Activated CD4-positive, alpha-beta memory T cell treated with anti-CD3 and anti-CD28 coated beads for 36 hours (primary cell): Measurements from ENCODE around the gene KRTAP10-6. TPM values are rescaled to one million over a fixed set of nuclear protein-coding genes. Genes with fewer than 3 reads are reported as not detected.
"Not testable (repeated sequence)": the region's sequence is repeated elsewhere in the genome, so short reads cannot be mapped to it uniquely, and the experiment has no call there.

Experiments
- CTCF ChIA-PET: fragments of 350-600 bp; sonication (Branson Sonifier 250); formaldehyde crosslinking; loops from one replicate; lab custom pipeline; 2021; ENCODE audit warnings: antibody characterized with exemption, inconsistent platforms; lab: Charles Lee
- POLR2A ChIA-PET: fragments of 350-600 bp; sonication (Branson Sonifier 250); formaldehyde crosslinking; loops from one replicate; lab custom pipeline; 2021; ENCODE audit warnings: antibody characterized with exemption; lab: Charles Lee
- DNase-seq: peaks from one replicate; pipeline ENCODE4 v3.0.0-alpha.2; 2020
- H3K27ac Mint-ChIP-seq: one replicate; pipeline ENCODE4 v1.8.0; 2021; ENCODE audit warnings: mixed read lengths
- H3K27me3 Mint-ChIP-seq: one replicate; pipeline ENCODE4 v1.8.0; 2021; ENCODE audit warnings: mixed read lengths
- H3K36me3 Mint-ChIP-seq: one replicate; pipeline ENCODE4 v1.8.0; 2021; ENCODE audit warnings: mixed read lengths
- H3K4me1 Mint-ChIP-seq: one replicate; pipeline ENCODE4 v1.8.0; 2021; ENCODE audit warnings: low read depth, mixed read lengths
- H3K4me3 Mint-ChIP-seq: one replicate; pipeline ENCODE4 v1.8.0; 2021; ENCODE audit warnings: mild to moderate bottlenecking, mixed read lengths
- H3K9me3 Mint-ChIP-seq: one replicate; pipeline ENCODE4 v1.8.0; 2021; ENCODE audit warnings: mixed read lengths
- intact Hi-C: fragments of 100-400 bp; cut with micrococcal nuclease; formaldehyde crosslinking; loops from one replicate; pipeline ENCODE4 v1.15.1; 2023
- total RNA-seq, 2 experiments: library from RNA; stranded (reverse); gene quantifications; one replicate each; pipeline ENCODE4 v1.2.3, GENCODE V29; 2021

Gene KRTAP10-6
- total RNA-seq, 2 experiments from 2014 or later, result not detected

DNA sequence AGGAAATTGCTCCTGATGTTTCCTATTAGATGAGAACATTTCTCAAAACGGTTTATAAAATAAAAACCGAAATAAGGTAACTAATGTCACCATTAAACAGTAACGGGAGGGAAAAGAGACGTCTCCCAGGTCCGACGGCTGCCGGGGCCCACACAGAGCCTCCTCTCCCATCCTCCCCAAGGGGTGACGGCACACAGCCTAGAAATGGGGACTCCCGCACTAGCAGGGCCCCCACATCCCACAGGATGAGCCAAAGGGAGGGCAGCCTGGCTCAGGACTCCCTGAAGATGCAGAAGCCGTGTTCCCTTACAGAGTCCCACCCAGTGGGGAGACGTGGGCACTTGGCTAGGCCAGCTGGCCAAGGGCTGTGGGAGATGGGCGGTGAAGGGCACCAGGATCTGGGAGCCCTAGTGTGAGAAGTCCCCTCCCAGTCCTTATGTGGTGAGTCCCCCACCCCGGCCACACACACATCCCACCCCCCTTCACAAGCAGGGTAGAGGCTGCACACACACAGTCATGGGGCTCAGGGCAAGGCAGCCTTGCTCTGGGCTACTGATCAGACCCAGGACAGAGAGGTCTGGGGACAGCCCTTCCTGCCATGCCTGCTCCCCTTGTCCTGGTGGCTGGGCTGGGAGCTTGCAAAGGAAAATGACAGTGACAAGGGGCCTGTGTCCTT, 37.0 kb downstream of the KRTAP10-6 start:
- DNase-seq, result no peak
- Mint-ChIP-seq H3K27ac (no peak overlapping the region), H3K36me3 (no peaks in the 10 kb centered on the region), H3K9me3 (peaks cover 9% of the 10 kb centered on the region), H3K4me3 (no peak overlapping the region), H3K4me1 (no peaks in the 10 kb centered on the region), H3K27me3 (no peaks in the 10 kb centered on the region)
- POLR2A ChIA-PET, result no interaction called here
- intact Hi-C loops, result no loop called here
- CTCF ChIA-PET, result no interaction called here

GRCh38 chr21:44552681-44553080, 39.6 kb downstream of the KRTAP10-6 start:
- Mint-ChIP-seq H3K36me3 (peaks cover 1% of the 10 kb centered on the region), H3K27ac (no peak overlapping the region), H3K27me3 (no peaks in the 10 kb centered on the region), H3K4me1 (peaks cover 9% of the 10 kb centered on the region), H3K9me3 (peaks cover 6% of the 10 kb centered on the region), H3K4me3 (no peak overlapping the region)
- POLR2A ChIA-PET, result no interaction called here
- CTCF ChIA-PET, result no interaction called here
- intact Hi-C loops, result no loop called here
- DNase-seq, result no peak

DNA sequence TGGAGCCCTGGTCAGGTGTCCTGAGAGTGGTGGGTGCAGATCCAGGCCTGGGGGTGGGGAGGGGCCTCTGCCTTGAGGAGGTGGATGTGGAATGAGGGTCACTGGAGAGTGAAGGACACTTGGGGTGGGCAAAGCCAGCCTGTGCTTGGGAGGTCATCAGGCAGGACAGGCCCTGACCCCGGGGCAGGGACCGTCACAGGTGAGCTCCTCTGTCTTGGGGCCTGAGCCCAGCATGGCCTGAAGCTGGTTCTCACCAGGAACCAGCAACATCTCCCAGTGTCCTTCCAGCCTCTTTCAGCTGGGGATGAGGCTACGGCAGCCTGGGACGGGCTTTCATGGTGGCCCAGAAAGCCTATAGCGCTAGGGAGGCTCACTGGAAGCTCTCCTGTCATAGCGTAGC, 40.2 kb downstream of the KRTAP10-6 start:
- POLR2A ChIA-PET, result no interaction called here
- H3K27ac Mint-ChIP-seq, result no peak overlapping the region
- DNase-seq, result no peak
- no peaks in the 10 kb centered on the region for H3K27me3 Mint-ChIP-seq
- CTCF ChIA-PET, result no interaction called here
- H3K4me1 Mint-ChIP-seq, result peaks cover 15% of the 10 kb centered on the region
- H3K4me3 Mint-ChIP-seq, result no peak overlapping the region
- peaks cover 11% of the 10 kb centered on the region for H3K9me3 Mint-ChIP-seq
- intact Hi-C loops, result no loop called here
- H3K36me3 Mint-ChIP-seq, result peaks cover 4% of the 10 kb centered on the region

DNA sequence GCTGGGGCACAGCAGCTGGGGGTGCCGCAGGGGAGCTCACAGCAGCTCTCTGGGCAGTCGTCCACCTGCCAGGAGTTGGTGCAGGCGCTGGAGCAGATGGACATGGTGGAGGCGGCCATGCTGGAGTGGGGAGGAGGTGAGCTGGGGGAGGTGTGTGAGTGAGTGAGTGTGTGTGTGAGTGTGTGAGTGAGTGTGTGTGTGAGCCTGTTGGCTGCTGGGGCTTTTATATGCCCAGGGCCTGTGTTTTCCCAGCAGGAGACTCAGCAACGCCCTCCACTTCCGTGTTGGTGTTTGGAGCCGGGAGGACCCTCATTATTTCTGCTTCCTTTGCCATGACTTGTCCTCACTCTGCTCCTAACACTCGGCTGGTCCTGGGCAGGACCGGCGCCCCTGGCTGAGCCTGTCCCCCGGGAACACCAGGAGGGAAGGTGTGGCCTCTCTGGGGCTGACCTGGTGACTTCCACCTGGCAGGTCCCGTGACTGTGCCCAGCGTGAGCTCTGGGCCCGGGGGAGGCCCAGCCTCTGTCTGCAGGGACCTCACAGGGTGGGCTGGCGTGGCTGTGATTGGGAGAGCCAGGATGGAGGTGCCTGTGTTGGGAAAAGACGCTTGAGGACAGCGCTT, 40.9 kb downstream of the KRTAP10-6 start, which contains the start of gene KRTAP10-2:
Gene KRTAP10-2, minus strand, starts transcription at position 166 of the 622 bp plus-strand sequence. Its CDS starts 47 bp downstream, at position 119.
- no peak for DNase-seq

DNA sequence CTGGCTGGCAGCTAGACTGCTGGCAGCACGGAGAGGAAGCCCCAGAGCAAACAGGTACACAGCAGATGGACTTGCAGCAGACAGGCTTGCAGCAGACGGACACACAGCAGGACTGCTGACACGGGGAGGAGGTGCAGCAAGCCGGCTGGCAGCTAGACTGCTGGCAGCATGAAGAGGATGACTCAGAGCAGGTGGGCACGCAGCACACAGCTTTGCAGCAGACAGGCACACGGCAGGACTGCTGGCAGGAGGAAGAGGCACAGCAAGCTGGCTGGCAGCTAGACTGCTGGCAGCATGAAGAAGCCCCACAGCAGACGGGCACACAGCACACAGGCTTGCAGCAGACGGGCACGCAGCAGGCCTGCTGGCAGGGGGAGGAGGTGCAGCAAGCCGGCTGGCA, 41.5 kb downstream of the KRTAP10-6 start:
- no peak for DNase-seq
- peaks cover 12% of the 10 kb centered on the region for H3K36me3 Mint-ChIP-seq
- CTCF ChIA-PET, result no interaction called here

More for the DNA sequence above, 40.9 kb downstream of the KRTAP10-6 start, which contains the start of gene KRTAP10-2:
- peaks cover 11% of the 10 kb centered on the region for H3K36me3 Mint-ChIP-seq
- H3K27ac Mint-ChIP-seq, result no peak within 1 kb of the TSS
- POLR2A ChIA-PET, result no interaction called here
- peaks cover 18% of the 10 kb centered on the region for H3K9me3 Mint-ChIP-seq
- no peak within 1 kb of the TSS for H3K4me3 Mint-ChIP-seq
- peaks cover 18% of the 10 kb centered on the region for H3K4me1 Mint-ChIP-seq
- H3K27me3 Mint-ChIP-seq, result no peaks in the 10 kb centered on the region
- intact Hi-C loops, result no loop called here
- CTCF ChIA-PET, result no interaction called here

DNA sequence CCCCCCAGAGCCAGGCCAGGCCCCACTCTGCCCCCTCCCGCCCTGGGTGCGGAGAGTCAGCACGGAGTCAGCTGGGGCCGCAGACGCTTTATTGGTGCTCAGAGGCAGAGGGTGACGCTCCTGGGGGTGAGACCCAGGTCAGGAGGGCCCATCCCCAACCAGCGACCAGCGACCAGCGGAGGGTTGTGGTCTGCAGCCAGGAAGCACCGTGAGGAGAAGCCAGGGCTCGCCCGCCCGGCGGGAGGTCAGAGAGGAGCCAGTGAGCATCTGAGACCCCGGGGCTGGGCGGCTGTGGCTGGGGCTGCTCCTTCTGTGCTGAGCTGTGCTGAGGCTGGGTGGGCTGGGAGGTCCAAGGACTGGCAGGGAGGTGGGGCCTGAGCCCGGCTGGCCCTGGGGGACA, 42.0 kb downstream of the KRTAP10-6 start:
- Mint-ChIP-seq H3K4me1 (peaks cover 18% of the 10 kb centered on the region), H3K9me3 (peaks cover 28% of the 10 kb centered on the region), H3K36me3 (peaks cover 16% of the 10 kb centered on the region)
- intact Hi-C loops, H3K4me3 Mint-ChIP-seq, DNase-seq, H3K27ac Mint-ChIP-seq, POLR2A ChIA-PET, CTCF ChIA-PET, H3K27me3 Mint-ChIP-seq: not testable (repeated sequence)

More for the DNA sequence above, 41.5 kb downstream of the KRTAP10-6 start:
- Mint-ChIP-seq H3K4me1 (peaks cover 18% of the 10 kb centered on the region), H3K27me3 (no peaks in the 10 kb centered on the region), H3K9me3 (peaks cover 23% of the 10 kb centered on the region), H3K4me3 (no peak overlapping the region), H3K27ac (no peak overlapping the region)
- intact Hi-C loops, result no loop called here
- POLR2A ChIA-PET, result no interaction called here

DNA sequence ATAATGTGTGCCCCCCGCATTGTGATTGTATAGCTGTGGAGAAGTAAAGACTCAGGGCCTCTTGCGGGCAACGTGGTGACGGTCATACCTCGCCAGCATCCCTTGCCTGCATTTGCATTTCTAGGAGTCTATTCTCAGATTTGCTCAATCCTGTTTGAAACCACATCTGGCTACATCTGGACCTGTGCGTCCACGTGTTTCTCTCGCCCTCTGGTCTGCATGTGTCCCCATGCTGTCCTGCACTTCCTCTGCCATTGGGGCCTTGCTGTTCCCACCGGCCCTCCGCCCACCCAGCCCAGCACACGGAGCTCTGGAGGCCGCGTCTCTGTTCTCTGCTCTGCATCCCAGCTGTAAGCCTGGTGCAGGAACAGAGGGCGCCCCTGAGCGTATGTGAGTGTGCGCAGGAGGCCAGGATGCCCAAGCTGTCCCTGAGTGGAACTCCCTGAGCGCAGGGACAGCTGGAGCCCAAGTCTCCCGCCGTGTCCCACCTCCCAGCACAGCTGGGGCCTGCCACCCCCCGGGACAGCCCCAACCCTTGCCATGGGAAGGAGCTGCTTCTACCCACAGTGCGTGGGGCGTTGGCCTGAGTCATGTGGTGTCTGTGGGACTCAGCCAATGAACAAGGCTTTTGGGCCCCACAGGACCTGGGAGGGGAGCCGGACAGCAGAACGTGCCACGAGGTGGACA, 42.6 kb downstream of the KRTAP10-6 start:
- H3K27me3 Mint-ChIP-seq, result no peaks in the 10 kb centered on the region
- ChIA-PET CTCF (no interaction called here), POLR2A (no interaction called here)

DNA sequence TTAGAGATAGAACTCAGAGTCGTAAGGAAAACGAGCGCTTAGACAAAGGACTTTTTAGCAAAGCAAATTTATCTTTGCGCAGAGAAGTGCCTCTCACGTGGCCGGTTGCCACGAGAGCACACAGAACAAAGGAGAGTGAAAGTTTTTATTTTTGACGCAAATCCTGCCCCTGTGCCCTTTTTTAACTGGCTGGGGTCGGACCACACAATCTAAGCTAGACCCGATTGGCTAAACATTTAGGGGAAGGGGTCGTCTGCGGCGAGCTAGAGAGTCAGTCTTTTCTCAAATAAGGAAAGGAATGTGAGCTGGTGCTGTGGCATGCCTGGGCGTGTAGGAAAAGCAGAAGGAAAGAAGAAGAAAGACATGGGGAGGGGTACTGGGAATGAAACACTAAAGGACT, 43.4 kb downstream of the KRTAP10-6 start:
- POLR2A ChIA-PET, result no interaction called here
- Mint-ChIP-seq H3K27ac (no peak overlapping the region), H3K4me1 (peaks cover 18% of the 10 kb centered on the region)

More for the DNA sequence above, 42.6 kb downstream of the KRTAP10-6 start:
- Mint-ChIP-seq H3K4me1 (peaks cover 18% of the 10 kb centered on the region), H3K9me3 (peaks cover 29% of the 10 kb centered on the region), H3K36me3 (peaks cover 16% of the 10 kb centered on the region), H3K27ac (no peak overlapping the region), H3K4me3 (no peak overlapping the region)
- intact Hi-C loops, result no loop called here
- no peak for DNase-seq

GRCh38 chr21:44548381-44548780, 43.9 kb downstream of the KRTAP10-6 start:
- peaks cover 18% of the 10 kb centered on the region for H3K4me1 Mint-ChIP-seq
- H3K27ac Mint-ChIP-seq, result no peak overlapping the region
- H3K36me3 Mint-ChIP-seq, result peaks cover 16% of the 10 kb centered on the region
- ChIA-PET CTCF (no interaction called here), POLR2A (no interaction called here)
- H3K9me3 Mint-ChIP-seq, result peaks cover 26% of the 10 kb centered on the region
- DNase-seq, result no peak
- no peak overlapping the region for H3K4me3 Mint-ChIP-seq
- no peaks in the 10 kb centered on the region for H3K27me3 Mint-ChIP-seq
- intact Hi-C loops, result no loop called here

More for the DNA sequence above, 43.4 kb downstream of the KRTAP10-6 start:
- DNase-seq, result no peak
- Mint-ChIP-seq H3K4me3 (no peak overlapping the region), H3K9me3 (peaks cover 29% of the 10 kb centered on the region), H3K36me3 (peaks cover 16% of the 10 kb centered on the region), H3K27me3 (no peaks in the 10 kb centered on the region)
- intact Hi-C loops, result no loop called here
- CTCF ChIA-PET, result no interaction called here

DNA sequence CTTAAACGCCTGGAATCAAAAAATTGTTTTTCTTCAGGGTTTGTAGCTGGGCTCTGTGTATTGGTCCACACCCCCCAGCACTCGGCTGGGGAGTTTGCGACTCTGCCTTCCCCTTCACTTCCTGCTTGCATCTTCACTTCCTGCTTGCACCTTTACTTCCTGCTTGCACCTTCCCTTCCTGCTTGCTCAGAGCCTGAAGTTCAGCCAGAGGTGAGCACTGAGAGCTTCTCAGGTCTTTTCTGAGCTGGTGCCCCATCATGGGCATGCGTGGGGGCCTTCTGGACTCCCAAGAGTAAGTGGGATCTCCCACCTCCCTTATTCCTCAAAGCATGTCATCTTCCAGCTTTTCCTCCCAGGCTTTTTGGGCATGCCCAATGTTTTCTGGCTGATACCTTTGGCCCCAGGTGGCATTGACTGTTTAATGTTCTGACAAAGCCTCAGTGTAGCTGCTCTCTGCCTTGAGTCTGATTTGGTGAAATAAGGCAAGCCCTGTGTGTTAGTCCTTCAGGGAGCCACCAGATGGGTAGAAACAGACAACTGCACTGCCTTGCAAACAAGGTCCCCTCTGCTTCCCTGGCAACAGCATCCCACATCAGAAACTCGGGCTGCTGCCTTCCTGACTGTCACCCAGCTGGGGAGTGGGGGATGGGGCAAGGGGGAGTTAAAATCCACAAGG, 44.5 kb downstream of the KRTAP10-6 start:
- POLR2A ChIA-PET, result no interaction called here
- peak overlapping the region; percentile 66 for H3K27ac Mint-ChIP-seq

GRCh38 chr21:44544566-44544965, 47.7 kb downstream of the KRTAP10-6 start:
- CTCF ChIA-PET, result interaction anchor here (0.6 kb wide), 2 partner anchors 131 to 1608 kb away, joined by 3 to 5 read pairs; no protein-coding TSS in a partner anchor
- H3K36me3 Mint-ChIP-seq, result peaks cover 16% of the 10 kb centered on the region

More for the DNA sequence above, 44.5 kb downstream of the KRTAP10-6 start:
- CTCF ChIA-PET, result no interaction called here
- H3K4me3 Mint-ChIP-seq, result peak overlapping the region; percentile 33
- peaks cover 16% of the 10 kb centered on the region for H3K36me3 Mint-ChIP-seq
- DNase-seq, result peak; percentile 41
- intact Hi-C loops, result no loop called here
- H3K4me1 Mint-ChIP-seq, result peaks cover 18% of the 10 kb centered on the region
- H3K9me3 Mint-ChIP-seq, result peaks cover 25% of the 10 kb centered on the region
- H3K27me3 Mint-ChIP-seq, result no peaks in the 10 kb centered on the region

GRCh38 chr21:44542716-44543115, 49.6 kb downstream of the KRTAP10-6 start:
- POLR2A ChIA-PET, result no interaction called here
- H3K27me3 Mint-ChIP-seq, result peaks cover 1% of the 10 kb centered on the region
- CTCF ChIA-PET, result interaction anchor here (1.0 kb wide), 1 partner anchor 350 kb away, joined by 3 read pairs; no protein-coding TSS in a partner anchor
- H3K4me1 Mint-ChIP-seq, result peaks cover 9% of the 10 kb centered on the region
- H3K36me3 Mint-ChIP-seq, result peaks cover 16% of the 10 kb centered on the region
- H3K27ac Mint-ChIP-seq, result no peak overlapping the region
- no peak overlapping the region for H3K4me3 Mint-ChIP-seq
- intact Hi-C loops, result no loop called here
- H3K9me3 Mint-ChIP-seq, result peaks cover 23% of the 10 kb centered on the region
- DNase-seq, result no peak

More at GRCh38 chr21:44544566-44544965, 47.7 kb downstream of the KRTAP10-6 start:
- POLR2A ChIA-PET, result no interaction called here
- H3K27ac Mint-ChIP-seq, result no peak overlapping the region
- H3K9me3 Mint-ChIP-seq, result peaks cover 25% of the 10 kb centered on the region
- H3K27me3 Mint-ChIP-seq, result peaks cover 1% of the 10 kb centered on the region
- H3K4me3 Mint-ChIP-seq, result no peak overlapping the region
- intact Hi-C loops, result no loop called here
- peaks cover 18% of the 10 kb centered on the region for H3K4me1 Mint-ChIP-seq
- no peak for DNase-seq
